Measurements from ENCODE around the gene RXFP4. TPM values are rescaled to one million over a fixed set of nuclear protein-coding genes. Genes with fewer than 3 reads are reported as not detected.

RXFP4 gene
- total and polyA plus RNA-seq, 9 of the 15 experiments (the other 6 are each of a cell fraction or from before 2014, with no cell fraction given), result 0.64 TPM; not detected in 8

- POLR2A ChIA-PET, result interaction anchor here (0.7 to 2.4 kb wide), 5 partner anchors 10 to 153 kb away, joined by 3 to 14 read pairs (median 5); partner anchors contain the start of gene KHDC4
- intact Hi-C loops (cut with micrococcal nuclease), result no loop called here
- H3K9me3 ChIP-seq (replicated peaks; ENCODE audit: control insufficient read depth, insufficient read depth, low read depth, low read length), result no peaks in the 10 kb centered on the region
- no TSS peak for BruUV-seq (replicated peaks)
- FAIRE-seq, result no peak
- no peaks in the 10 kb centered on the region for H3K79me2 ChIP-seq (ENCODE audit: control insufficient read depth, insufficient read depth, low read length)
- H4K20me1 ChIP-seq (replicated peaks; ENCODE audit: control insufficient read depth, insufficient read depth, low read length), result no peaks in the 10 kb centered on the region
- H3K4me1 ChIP-seq (replicated peaks in 1 of 2; ENCODE audit: control insufficient read depth in 2 of 2, insufficient read depth in 2 of 2, low read length in 2 of 2), result peaks cover 0 to 4% of the 10 kb centered on the region in 2 experiments; a peak in 3 of 5 replicates
- no peaks in the 10 kb centered on the region for H3K27me3 ChIP-seq (ENCODE audit: control insufficient read depth in 2 of 2, insufficient read depth in 2 of 2, low read length in 2 of 2)
- no peak overlapping the region for H3K27ac ChIP-seq (ENCODE audit: extremely low read depth, low read depth, low read length)
- H3K4me3 ChIP-seq, result no peak overlapping the region
- no peak overlapping the region for H3K9ac ChIP-seq (ENCODE audit: insufficient read depth in 1 of 2, low read depth in 2 of 2, low read length in 2 of 2)
- no peak overlapping the region for H3K4me2 ChIP-seq (ENCODE audit: insufficient read depth, low read length)
- in situ Hi-C loops (cut with MboI), result no loop called here
- peak in 1 of 4 experiments; percentile 4 for DNase-seq (ENCODE audit: extremely low read depth in 1 of 4, low spot score in 3 of 4)
- no peaks in the 10 kb centered on the region for H3K9me1 ChIP-seq (ENCODE audit: control insufficient read depth, insufficient read depth, low read length)
- ATAC-seq, result peak; percentile 65; the same call in 2 of the 3 replicates
- H2AFZ ChIP-seq (ENCODE audit: low read depth, low read length), result no peak overlapping the region
- CTCF ChIA-PET (ENCODE audit: low intra/inter-chr PET ratio), result no interaction called here
- WGBS (ENCODE audit: insufficient coverage, low coverage, missing lambda C conversion rate), result 42% methylated on average over 10 of the region's 10 CpGs
- H3K36me3 ChIP-seq (ENCODE audit: control insufficient read depth, insufficient read depth, low read length), result peaks cover 17% of the 10 kb centered on the region
- TF ChIP-seq ZNF212 (CRISPR knock-in tag; IDR thresholded peaks at IDR 0.05) (no peak), MXI1 (IDR thresholded peaks at IDR 0.05; ENCODE audit: low read depth, low read length) (no peak), USF2 (CRISPR knock-in tag; IDR thresholded peaks at IDR 0.05) (peak; percentile 72), TEAD4 (IDR thresholded peaks at IDR 0.05; ENCODE audit: low read length) (no peak), TEAD4 (CRISPR knock-in tag; IDR thresholded peaks at IDR 0.05; ENCODE audit: borderline replicate concordance) (no peak), ATF3 (IDR thresholded peaks at IDR 0.05) (peak; percentile 43; the same call in 1 of the 2 replicates), ATF3 (CRISPR knock-in tag; conservative IDR thresholded peaks at IDR 0.05) (no peak), ZBTB33 (CRISPR knock-in tag; IDR thresholded peaks at IDR 0.05) (no peak), TEAD1 (CRISPR knock-in tag; IDR thresholded peaks at IDR 0.05) (0 out of 4 replicates have a peak, but pooled peaks of 1 of the 2 experiments have one; percentile 27), MAFF (IDR thresholded peaks at IDR 0.05; ENCODE audit: low read length) (no peak), ZNF217 (CRISPR knock-in tag; IDR thresholded peaks at IDR 0.05) (no peak), TSHZ1 (CRISPR knock-in tag; IDR thresholded peaks at IDR 0.05) (no peak), NFRKB (IDR thresholded peaks at IDR 0.05; ENCODE audit: low read depth) (no peak), NFIC (IDR thresholded peaks at IDR 0.05) (no peak), COPS2 (conservative IDR thresholded peaks at IDR 0.05) (no peak), TCF7 (IDR thresholded peaks at IDR 0.05; ENCODE audit: borderline replicate concordance) (no peak)
Measured at GRCh38 chr1:155893389-155894142, 47.9 kb upstream of the RXFP4 start.
